C4-2B (cell line): Measurements from ENCODE around the gene MMP15.

ENCODE experiments used
- H3K27ac ChIP-seq: fragments of 450-650 bp; 2 replicates; pipeline ENCODE4 v1.5.1; 2017
- ZFX ChIP-seq: fragments of 450-650 bp; IDR thresholded peaks from 2 replicates; pipeline ENCODE4 v1.6.1; 2017
- TF ChIP-seq, protein P1 (sequence below): fragments of 450-650 bp; conservative IDR thresholded peaks from 2 replicates; pipeline ENCODE4 v1.5.1; 2017; ENCODE audit warnings: mild to moderate bottlenecking

The MMP15 gene

DNA sequence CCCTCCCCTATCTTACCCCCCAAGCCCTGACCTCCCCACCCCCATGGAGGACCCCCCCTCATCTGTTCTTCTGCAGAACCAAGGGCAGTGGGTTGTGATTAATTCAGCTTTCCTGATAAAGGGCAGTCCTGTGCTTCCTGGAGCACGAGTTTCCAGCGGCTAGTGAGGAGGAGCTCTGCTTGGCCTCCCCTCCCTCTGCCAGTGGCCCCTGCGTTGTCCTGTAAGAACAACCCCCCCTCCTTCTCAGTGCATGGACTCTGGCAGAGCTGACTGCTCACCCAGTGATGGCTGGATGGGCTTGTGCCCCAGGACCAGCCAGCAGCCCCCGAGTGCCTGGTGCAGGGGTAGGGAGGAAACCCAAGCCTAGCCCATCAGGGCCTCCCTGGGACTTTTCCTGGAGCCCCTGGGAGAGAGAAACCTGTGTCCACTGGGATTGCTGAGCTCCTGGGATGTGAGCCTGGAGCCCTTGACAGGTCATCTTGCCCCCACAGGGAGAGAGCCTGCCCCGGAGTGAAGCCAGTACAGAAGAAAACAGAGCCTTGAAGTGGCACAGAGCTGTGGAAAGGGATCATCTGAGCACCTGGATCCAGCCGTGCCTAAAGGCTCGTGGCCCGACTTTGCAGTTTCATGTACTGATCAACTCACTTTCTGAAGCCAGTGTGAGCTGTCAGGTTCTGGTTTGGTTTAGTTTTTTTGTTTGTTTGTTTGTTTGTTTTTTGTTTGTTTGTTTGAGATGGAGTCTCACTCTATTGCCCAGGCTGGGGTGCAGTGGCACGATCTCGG is 26.5 kb downstream of the MMP15 start:
- TF ChIP-seq, protein P1, sequence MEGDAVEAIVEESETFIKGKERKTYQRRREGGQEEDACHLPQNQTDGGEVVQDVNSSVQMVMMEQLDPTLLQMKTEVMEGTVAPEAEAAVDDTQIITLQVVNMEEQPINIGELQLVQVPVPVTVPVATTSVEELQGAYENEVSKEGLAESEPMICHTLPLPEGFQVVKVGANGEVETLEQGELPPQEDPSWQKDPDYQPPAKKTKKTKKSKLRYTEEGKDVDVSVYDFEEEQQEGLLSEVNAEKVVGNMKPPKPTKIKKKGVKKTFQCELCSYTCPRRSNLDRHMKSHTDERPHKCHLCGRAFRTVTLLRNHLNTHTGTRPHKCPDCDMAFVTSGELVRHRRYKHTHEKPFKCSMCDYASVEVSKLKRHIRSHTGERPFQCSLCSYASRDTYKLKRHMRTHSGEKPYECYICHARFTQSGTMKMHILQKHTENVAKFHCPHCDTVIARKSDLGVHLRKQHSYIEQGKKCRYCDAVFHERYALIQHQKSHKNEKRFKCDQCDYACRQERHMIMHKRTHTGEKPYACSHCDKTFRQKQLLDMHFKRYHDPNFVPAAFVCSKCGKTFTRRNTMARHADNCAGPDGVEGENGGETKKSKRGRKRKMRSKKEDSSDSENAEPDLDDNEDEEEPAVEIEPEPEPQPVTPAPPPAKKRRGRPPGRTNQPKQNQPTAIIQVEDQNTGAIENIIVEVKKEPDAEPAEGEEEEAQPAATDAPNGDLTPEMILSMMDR: no peak
- no peak for TF ChIP-seq ZFX
- H3K27ac ChIP-seq: no peak overlapping the region

DNA sequence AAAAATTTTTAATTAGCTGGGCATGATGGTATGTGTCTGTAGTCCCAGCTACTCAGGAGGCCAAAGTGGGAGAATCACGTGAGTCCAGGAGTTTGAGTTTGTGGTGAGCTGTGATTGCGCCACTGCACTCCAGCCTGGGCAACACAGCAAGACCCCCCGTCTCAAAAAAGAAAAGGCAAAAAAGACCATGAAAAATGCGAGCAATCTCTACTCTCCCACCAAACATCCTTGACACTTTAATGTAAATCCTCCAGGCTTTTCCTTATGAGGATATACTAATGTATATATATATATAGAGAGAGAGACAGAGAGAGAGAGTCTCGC is 28.1 kb downstream of the MMP15 start:
- no peak overlapping the region for H3K27ac ChIP-seq
- TF ChIP-seq, protein P1: no peak
- TF ChIP-seq ZFX: no peak

DNA sequence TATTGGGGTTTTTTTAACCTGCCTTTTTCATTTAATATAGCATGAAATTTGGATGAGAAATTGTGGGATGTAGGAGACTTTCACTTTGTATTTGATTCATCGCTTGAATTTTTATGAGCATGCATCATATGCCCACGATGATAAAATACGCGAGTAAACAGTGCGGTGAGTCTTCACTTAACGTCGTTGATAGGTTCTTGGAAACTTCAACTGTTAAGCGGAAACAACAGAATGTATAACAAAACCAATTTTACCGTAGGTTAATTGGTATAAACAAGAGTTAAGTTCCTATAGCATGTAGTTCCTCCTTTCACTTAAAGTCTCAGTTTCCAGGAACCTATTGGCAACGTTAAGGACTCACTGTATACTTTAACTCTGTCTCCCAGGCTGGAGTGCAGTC is 28.7 kb downstream of the MMP15 start:
- TF ChIP-seq, protein P1: no peak
- no peak for TF ChIP-seq ZFX

DNA sequence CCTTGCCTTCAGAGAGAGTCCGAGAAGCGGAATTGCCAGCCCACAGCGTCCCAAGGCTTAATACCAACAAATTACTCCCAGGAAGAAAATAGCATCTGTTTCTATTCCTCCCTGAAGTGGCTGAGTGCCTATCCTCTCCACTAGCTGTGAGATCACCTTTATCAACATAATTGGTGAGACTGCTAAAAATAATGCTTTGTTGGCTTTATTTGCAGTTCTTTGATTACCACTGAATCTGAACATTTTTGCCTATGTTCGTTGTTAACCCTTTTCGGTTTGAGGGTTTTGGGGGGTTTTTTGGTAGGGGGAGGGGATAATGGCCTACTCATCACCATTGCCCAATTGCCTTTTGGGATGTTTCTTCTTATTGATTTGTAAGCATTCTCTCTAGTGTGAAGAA is 31.0 kb downstream of the MMP15 start:
- TF ChIP-seq ZFX: no peak
- TF ChIP-seq, protein P1: no peak
- no peak overlapping the region for H3K27ac ChIP-seq

More for the DNA sequence above, 28.7 kb downstream of the MMP15 start:
- H3K27ac ChIP-seq: no peak overlapping the region

DNA sequence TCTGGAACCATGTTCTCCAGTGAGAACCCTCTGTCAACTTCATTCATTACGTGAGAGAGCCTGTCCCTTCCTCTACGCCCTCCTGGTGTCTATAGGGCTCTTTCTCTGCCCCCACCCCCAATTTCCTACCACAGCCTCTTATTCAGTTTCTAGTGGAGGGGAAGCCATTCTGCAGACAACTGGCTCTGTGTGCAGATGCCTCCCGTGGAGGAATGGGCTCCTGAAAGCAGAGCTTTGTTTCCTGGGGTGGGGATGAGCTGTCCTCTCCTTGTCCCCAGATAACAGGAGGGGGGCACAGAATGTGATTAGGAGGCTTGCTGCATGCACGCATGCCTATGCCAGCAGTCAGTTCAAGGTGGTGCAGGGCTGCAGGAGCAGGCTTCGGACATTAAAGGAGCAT is 31.6 kb downstream of the MMP15 start:
- TF ChIP-seq, protein P1: no peak
- no peak for TF ChIP-seq ZFX
- no peak overlapping the region for H3K27ac ChIP-seq

DNA sequence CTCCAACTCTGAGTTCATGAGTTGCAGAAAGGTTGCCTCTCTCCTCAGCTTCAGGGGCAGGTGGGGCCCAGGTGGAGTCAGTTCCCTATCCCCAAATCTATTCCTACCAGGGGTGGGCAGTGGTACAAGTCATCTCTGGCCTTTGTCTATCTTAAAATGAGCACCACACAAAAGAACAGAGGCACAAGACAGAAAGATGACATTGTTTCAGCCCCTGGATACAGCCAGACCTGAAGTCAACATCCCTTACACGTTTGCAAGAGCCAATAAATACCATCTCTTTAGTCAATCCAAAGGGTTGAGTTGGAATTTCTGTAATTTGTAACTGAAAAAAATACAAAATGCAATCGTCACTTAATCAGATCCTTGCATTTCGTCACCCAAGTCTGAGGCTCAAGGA is 32.2 kb downstream of the MMP15 start:
- no peak for TF ChIP-seq ZFX
- TF ChIP-seq, protein P1: no peak
- no peak overlapping the region for H3K27ac ChIP-seq

DNA sequence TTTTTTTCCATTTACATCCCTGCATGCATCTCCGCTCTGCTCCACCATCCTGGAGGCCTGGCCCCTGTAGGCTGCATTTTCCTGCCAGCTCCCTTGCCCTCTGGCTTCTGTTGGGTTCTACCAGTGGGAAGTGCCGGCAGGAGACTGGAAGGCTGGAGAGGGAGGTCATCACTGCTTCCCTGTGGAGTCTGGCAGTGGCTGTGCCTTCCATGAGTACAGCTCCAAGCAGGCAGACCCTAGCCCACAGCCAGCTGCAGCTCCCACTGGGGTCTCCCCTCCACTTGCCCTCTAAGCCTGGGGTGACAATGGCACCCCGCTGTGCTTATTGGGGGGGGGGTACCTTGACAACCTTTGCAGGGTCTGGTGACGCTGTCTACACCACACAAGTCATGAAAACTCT is 37.3 kb downstream of the MMP15 start:
- TF ChIP-seq, protein P1: no peak
- no peak for TF ChIP-seq ZFX
- no peak overlapping the region for H3K27ac ChIP-seq
